GM13977 (cell line): ENCODE data around the gene SART3.

Experiments
- DNase-seq: peaks from one replicate; pipeline ENCODE4 v3.0.0; 2012; ENCODE audit warnings: low spot score
- in situ Hi-C: fragments of 300-500 bp; cut with MboI; formaldehyde crosslinking; loops from one replicate; pipeline ENCODE4 v1.12.0; 2022; ENCODE audit warnings: low sequenced_read_pairs, low pct_unique_long_range_greater_than_20kb, mixed read lengths, inconsistent platforms; ENCODE audit not compliant: unreplicated experiment
- TF ChIP-seq, protein P1 (sequence below): IDR thresholded peaks from 2 replicates; pipeline ENCODE4 v1.5.1; 2012; ENCODE audit warnings: mild to moderate bottlenecking, control low read depth; ENCODE audit not compliant: insufficient read depth; ENCODE audit errors: extremely low read depth, missing control alignments

Gene SART3

DNA sequence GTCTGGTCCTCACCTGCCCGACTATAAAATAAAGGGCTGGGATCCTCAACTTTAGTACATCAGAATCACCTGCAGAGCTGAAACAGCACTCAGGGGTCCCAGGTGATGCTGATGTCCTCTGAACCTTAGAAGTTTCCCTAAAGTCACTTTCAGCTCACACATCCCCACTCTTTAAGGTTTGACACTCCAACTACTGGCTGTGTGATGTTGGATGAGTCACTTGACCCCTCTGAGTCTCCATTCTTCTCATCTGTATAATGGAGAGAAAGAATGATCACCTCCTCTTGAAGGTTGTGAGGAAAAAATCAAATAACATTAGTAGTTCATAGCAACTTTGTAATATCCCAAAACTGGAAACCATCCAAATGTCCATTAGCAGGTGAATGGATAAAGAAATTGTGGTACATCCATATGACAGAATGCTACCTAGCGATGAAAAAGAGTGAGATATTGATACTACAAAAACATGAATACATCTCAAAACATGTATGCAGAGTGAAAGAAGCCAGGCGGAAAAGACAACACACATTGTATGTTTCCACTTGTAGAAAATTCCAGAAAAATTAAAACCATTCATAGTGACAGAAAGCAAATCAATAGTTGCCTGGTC lies 23.6 kb upstream of the SART3 start:
- DNase-seq: no peak
- in situ Hi-C loops: no loop called here
- TF ChIP-seq, protein P1, sequence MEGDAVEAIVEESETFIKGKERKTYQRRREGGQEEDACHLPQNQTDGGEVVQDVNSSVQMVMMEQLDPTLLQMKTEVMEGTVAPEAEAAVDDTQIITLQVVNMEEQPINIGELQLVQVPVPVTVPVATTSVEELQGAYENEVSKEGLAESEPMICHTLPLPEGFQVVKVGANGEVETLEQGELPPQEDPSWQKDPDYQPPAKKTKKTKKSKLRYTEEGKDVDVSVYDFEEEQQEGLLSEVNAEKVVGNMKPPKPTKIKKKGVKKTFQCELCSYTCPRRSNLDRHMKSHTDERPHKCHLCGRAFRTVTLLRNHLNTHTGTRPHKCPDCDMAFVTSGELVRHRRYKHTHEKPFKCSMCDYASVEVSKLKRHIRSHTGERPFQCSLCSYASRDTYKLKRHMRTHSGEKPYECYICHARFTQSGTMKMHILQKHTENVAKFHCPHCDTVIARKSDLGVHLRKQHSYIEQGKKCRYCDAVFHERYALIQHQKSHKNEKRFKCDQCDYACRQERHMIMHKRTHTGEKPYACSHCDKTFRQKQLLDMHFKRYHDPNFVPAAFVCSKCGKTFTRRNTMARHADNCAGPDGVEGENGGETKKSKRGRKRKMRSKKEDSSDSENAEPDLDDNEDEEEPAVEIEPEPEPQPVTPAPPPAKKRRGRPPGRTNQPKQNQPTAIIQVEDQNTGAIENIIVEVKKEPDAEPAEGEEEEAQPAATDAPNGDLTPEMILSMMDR: no peak

DNA sequence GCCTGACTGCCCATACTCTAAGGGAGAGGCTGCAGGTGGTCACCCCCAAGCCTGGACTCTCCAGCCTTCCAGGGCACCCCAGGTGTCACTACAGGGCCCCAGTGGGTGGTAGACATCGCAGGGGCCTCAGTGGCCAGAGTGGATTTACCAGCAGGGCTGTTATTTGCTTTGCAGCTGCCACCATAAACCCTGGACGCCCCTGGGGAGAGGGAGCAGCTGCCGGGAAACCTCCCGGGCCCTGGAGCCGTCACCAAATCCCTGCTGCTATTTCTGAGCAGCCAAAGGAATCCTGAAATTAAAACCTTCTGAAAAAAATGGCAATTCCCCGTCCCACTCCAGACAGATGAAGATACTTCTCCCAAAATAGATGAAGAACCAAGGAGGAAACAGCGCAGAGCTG lies 23.0 kb upstream of the SART3 start:
- in situ Hi-C loops: no loop called here
- TF ChIP-seq, protein P1: no peak
- DNase-seq: no peak

DNA sequence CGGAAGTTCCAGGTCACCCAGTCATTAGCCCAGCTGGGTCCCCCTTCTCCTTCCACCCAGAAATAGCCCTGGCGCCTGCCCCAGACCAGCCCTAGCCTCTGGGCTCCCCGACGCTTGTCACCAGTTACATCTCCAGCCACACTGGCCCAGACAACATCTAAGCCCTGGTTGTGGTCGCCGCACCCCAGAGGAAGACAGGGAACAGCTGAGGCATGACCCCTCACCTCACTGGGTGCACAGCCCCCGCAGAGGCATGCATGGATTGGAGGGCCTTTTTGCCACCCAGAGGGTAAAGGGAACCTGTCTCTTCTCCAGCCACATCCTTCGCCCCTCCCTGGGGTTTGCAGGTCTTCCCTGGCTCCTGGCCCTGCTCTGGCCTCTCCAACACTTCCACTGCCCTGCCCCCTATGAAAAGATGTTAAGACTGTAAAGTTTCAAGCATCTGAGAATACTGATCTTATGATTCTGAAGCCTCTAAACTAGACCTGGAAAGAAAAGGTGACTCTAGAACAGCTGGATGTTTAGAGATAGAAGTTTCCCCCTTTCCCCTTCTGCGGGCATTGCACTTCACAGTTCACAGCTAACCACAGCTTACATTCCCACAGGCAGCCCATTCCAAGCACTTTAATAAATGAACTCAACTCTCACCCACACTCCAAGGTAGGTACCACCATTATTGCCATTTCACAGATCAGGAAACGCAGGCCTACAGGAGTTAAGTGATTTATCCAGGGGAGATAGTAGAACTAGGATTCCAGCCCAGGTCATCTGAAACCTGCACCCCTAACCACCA lies 22.2 kb upstream of the SART3 start:
- in situ Hi-C loops: no loop called here
- TF ChIP-seq, protein P1: no peak
- DNase-seq: no peak

DNA sequence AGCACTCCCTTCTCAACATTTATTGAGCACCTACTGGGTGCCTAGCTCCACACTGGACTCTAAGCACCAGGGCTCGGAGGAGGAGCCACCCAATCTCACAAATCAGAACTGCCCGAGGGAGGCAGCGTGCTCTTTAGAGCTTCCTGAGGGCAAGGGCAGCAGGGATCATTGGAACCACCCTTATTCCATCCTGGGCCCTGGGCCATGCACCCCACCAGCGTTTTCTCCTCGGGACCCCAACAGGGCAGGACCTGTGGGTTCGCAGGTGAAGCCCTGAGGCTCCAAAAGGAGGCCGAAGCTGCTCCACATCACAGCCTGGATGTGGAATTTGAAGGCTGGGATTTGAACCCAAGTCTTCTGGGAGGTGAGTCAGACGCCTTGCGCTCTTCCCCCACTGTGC lies 21.5 kb upstream of the SART3 start:
- in situ Hi-C loops: no loop called here
- TF ChIP-seq, protein P1: no peak
- DNase-seq: no peak

DNA sequence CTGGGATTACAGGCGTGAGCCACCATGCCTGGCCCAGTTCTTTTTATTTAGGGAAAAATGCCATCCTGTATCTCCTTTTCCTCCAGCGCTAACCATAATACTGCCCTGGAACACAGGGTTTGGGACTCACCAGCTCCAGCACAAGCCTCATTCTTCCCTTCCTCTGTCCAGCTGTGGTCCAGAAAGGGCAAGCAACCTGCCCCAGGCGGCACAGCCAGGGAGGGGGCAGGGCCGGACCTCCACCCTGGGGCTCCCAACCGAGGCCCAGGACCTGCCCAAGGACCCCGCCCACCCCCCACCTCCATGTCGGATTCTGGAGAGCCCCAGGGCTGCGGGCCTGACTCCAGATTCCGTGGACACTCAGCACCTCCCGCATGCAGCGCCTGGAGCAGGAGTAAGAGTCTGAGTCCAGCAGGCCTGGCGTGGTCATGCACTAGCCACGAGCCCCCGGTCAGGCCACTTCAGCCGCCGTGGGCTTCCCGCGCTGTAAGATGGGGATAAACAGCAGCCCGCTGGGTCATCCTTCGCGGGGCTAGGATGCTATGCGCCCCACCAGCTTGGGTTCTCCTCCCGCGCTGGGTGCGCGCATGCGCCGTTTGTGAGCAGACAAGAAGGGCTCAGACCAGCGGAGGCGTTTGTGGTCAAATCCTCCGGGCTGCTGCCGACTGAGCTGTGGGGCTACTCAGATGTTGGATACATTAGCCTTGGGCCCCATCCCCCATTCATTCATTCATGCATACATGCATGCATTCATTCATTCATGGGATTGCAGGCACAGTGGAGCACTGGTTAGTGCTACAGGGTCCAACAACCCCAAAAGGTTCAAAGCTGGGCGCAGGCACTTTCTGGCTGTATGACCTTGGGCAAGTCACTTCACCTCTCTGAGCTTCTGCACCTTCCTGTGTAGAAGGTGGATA lies 20.6 kb upstream of the SART3 start:
- in situ Hi-C loops: no loop called here
- TF ChIP-seq, protein P1: no peak
- DNase-seq: no peak

DNA sequence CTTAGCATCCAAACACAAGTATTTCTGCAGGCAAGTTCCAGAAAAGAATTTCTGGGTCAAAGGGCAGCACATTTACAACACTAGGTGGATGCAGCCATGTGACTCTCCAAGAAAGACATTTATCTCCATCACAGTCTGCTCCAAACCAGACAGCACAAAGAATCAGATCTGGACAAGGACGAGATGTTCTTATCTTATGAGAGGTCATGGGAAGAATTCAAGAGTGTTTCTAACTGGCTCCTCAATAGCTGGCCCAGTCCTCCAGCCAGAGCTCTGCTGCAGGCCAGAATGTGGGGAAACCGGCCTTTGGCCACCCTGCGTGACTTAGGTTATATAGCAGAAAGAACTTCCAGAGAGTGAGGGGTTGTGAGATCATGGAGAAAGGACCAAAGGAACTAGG lies 19.6 kb upstream of the SART3 start:
- no peak for DNase-seq
- TF ChIP-seq, protein P1: no peak
- in situ Hi-C loops: no loop called here
